Measurements from ENCODE around the gene TSHZ2.
"Not testable (repeated sequence)": the region's sequence is repeated elsewhere in the genome, so short reads cannot be mapped to it uniquely, and the experiment has no call there.

The TSHZ2 gene

GRCh38 chr20:53390770-53391169 lies 418.6 kb downstream of the TSHZ2 start:
- in situ Hi-C loops (cut with MboI; ENCODE audit: low pct_unique_long_range_greater_than_20kb, low sequenced_read_pairs) = no loop called here
- DNase-seq = no peak

GRCh38 chr20:53394433-53394832 lies 422.3 kb downstream of the TSHZ2 start:
- no peak for DNase-seq
- in situ Hi-C loops (cut with MboI; ENCODE audit: low pct_unique_long_range_greater_than_20kb, low sequenced_read_pairs) = no loop called here

- in situ Hi-C loops (cut with MboI; ENCODE audit: low pct_unique_long_range_greater_than_20kb, low sequenced_read_pairs) = no loop called here
- DNase-seq = no peak
These were observed 423.2 kb downstream of the TSHZ2 start for GRCh38 chr20:53395188-53395923.

GRCh38 chr20:53399083-53399482 lies 426.9 kb downstream of the TSHZ2 start:
- no peak for DNase-seq
- in situ Hi-C loops (cut with MboI; ENCODE audit: low pct_unique_long_range_greater_than_20kb, low sequenced_read_pairs) = no loop called here

GRCh38 chr20:53399592-53400335 lies 427.6 kb downstream of the TSHZ2 start:
- no peak for DNase-seq
- in situ Hi-C loops (cut with MboI; ENCODE audit: low pct_unique_long_range_greater_than_20kb, low sequenced_read_pairs) = loop anchor here (25.0 kb wide), 2 partner anchors 87 to 563 kb away; no protein-coding TSS in a partner anchor

GRCh38 chr20:53402233-53403005 lies 430.3 kb downstream of the TSHZ2 start:
- DNase-seq = no peak
- in situ Hi-C loops (cut with MboI; ENCODE audit: low pct_unique_long_range_greater_than_20kb, low sequenced_read_pairs) = loop anchor here (25.0 kb wide), 2 partner anchors 90 to 560 kb away; no protein-coding TSS in a partner anchor

- in situ Hi-C loops (cut with MboI; ENCODE audit: low pct_unique_long_range_greater_than_20kb, low sequenced_read_pairs) = loop anchor here (25.0 kb wide), 2 partner anchors 91 to 559 kb away; no protein-coding TSS in a partner anchor
These were observed 430.9 kb downstream of the TSHZ2 start for GRCh38 chr20:53403029-53403428.

GRCh38 chr20:53405139-53405538 lies 433.0 kb downstream of the TSHZ2 start:
- no peak for DNase-seq
- in situ Hi-C loops (cut with MboI; ENCODE audit: low pct_unique_long_range_greater_than_20kb, low sequenced_read_pairs) = loop anchor here (25.0 kb wide), 2 partner anchors 93 to 557 kb away; no protein-coding TSS in a partner anchor

More at GRCh38 chr20:53403029-53403428, 430.9 kb downstream of the TSHZ2 start:
- DNase-seq = no peak

GRCh38 chr20:53406580-53406979 lies 434.4 kb downstream of the TSHZ2 start:
- DNase-seq = no peak
- in situ Hi-C loops (cut with MboI; ENCODE audit: low pct_unique_long_range_greater_than_20kb, low sequenced_read_pairs) = loop anchor here (25.0 kb wide), 2 partner anchors 94 to 556 kb away; no protein-coding TSS in a partner anchor

- in situ Hi-C loops (cut with MboI; ENCODE audit: low pct_unique_long_range_greater_than_20kb, low sequenced_read_pairs) = loop anchor here (25.0 kb wide), 2 partner anchors 97 to 553 kb away; no protein-coding TSS in a partner anchor
- DNase-seq = no peak
These were observed 436.7 kb downstream of the TSHZ2 start for GRCh38 chr20:53408691-53409446.

GRCh38 chr20:53409447-53409717 lies 437.2 kb downstream of the TSHZ2 start:
- DNase-seq = no peak
- in situ Hi-C loops (cut with MboI; ENCODE audit: low pct_unique_long_range_greater_than_20kb, low sequenced_read_pairs) = loop anchor here (25.0 kb wide), 2 partner anchors 97 to 553 kb away; no protein-coding TSS in a partner anchor

GRCh38 chr20:53411129-53411528 lies 439.0 kb downstream of the TSHZ2 start:
- in situ Hi-C loops (cut with MboI; ENCODE audit: low pct_unique_long_range_greater_than_20kb, low sequenced_read_pairs) = loop anchor here (25.0 kb wide), 2 partner anchors 99 to 551 kb away; no protein-coding TSS in a partner anchor
- DNase-seq = no peak

- no peak for DNase-seq
- in situ Hi-C loops (cut with MboI; ENCODE audit: low pct_unique_long_range_greater_than_20kb, low sequenced_read_pairs) = loop anchor here (25.0 kb wide), 2 partner anchors 100 to 550 kb away; no protein-coding TSS in a partner anchor
These were observed 439.7 kb downstream of the TSHZ2 start for GRCh38 chr20:53411891-53412290.

- in situ Hi-C loops (cut with MboI; ENCODE audit: low pct_unique_long_range_greater_than_20kb, low sequenced_read_pairs) = loop anchor here (25.0 kb wide), 2 partner anchors 100 to 550 kb away; no protein-coding TSS in a partner anchor
These were observed 440.5 kb downstream of the TSHZ2 start for GRCh38 chr20:53412577-53413185.

GRCh38 chr20:53413186-53413631 lies 441.1 kb downstream of the TSHZ2 start:
- in situ Hi-C loops (cut with MboI; ENCODE audit: low pct_unique_long_range_greater_than_20kb, low sequenced_read_pairs) = loop anchor here (25.0 kb wide), 2 partner anchors 101 to 549 kb away; no protein-coding TSS in a partner anchor
- DNase-seq = peak; percentile 44

More at GRCh38 chr20:53412577-53413185, 440.5 kb downstream of the TSHZ2 start:
- DNase-seq = no peak

GRCh38 chr20:53413845-53414244 lies 441.7 kb downstream of the TSHZ2 start:
- in situ Hi-C loops (cut with MboI; ENCODE audit: low pct_unique_long_range_greater_than_20kb, low sequenced_read_pairs) = loop anchor here (25.0 kb wide), 2 partner anchors 102 to 548 kb away; no protein-coding TSS in a partner anchor
- not testable (repeated sequence) for DNase-seq

- no peak for DNase-seq
- in situ Hi-C loops (cut with MboI; ENCODE audit: low pct_unique_long_range_greater_than_20kb, low sequenced_read_pairs) = loop anchor here (25.0 kb wide), 2 partner anchors 108 to 542 kb away; no protein-coding TSS in a partner anchor
These were observed 447.7 kb downstream of the TSHZ2 start for GRCh38 chr20:53419693-53420460.
